Stimulated activated CD4-positive, alpha-beta T cell treated with anti-CD3 and anti-CD28 coated beads, TNF-alpha, amount 100 ng/mL, for 1 hour (primary cell): ENCODE results near the gene DKKL1.

Experiments used
- DNase-seq, 3 donors: peaks; one replicate each; pipeline ENCODE4 v3.0.0-alpha.2; 2020; ENCODE audit warnings: low read depth in 3 of 3, low spot score in 1 of 3

Gene DKKL1

DNA sequence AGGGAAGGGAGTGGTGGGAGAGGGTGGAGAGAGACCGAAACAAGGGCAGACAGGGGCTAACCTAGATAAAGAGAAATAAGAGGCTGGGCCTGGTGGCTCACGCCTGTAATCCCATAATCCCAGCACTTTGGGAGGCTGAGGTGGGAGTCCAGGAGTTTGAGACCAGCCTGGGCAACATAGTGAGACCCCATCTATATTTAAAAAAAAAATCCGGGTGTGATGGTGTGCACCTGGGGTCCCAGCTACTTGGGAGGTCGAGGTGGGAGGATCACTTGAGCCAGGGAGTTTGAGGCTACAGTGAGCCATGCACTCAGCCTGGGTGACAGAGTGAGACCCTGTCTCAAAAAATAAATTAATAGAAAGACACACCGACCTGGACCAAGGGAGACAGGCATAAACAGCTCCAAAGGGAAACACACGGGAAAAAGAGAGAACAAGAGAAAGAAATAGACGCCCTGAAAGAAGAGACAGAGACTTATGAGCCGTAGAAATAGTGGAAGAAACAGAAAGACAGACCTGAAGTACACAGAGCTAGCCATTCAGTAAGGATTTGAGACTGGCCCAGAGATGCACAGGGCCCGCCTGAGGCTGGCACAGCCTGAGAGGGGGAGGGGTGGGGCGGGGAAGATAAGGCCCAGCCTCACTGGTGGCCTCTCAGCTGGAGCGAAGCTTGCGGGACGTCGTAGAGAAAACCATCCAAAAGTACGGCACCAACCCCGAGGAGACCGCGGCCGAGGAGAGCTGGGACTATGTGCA, 26.2 kb upstream of the DKKL1 start:
- no peak for DNase-seq

GRCh38 chr19:49338023-49338677, 25.5 kb upstream of the DKKL1 start:
- no peak for DNase-seq

DNA sequence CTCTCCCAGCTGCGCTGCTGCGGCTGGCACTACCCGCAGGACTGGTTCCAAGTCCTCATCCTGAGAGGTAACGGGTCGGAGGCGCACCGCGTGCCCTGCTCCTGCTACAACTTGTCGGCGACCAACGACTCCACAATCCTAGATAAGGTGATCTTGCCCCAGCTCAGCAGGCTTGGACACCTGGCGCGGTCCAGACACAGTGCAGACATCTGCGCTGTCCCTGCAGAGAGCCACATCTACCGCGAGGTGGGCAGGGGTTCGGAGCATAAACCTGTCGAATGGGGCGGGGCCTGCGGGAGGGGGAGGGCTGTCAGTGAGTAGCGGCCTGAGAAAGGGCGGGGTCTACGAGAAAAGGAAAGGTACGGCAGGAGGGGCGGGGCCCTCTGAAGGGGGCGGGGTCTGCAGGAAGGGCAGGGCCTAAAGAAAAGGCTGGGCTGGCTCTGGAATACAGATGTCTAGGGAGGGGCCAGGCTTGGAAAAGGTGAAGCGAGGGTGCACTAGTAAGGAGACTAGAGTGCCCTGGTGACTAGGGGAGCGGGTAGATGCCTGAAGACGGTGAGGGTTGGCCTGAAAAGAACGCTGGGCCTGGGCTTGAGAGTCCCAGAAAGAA, 24.9 kb upstream of the DKKL1 start:
- DNase-seq = no peak

DNA sequence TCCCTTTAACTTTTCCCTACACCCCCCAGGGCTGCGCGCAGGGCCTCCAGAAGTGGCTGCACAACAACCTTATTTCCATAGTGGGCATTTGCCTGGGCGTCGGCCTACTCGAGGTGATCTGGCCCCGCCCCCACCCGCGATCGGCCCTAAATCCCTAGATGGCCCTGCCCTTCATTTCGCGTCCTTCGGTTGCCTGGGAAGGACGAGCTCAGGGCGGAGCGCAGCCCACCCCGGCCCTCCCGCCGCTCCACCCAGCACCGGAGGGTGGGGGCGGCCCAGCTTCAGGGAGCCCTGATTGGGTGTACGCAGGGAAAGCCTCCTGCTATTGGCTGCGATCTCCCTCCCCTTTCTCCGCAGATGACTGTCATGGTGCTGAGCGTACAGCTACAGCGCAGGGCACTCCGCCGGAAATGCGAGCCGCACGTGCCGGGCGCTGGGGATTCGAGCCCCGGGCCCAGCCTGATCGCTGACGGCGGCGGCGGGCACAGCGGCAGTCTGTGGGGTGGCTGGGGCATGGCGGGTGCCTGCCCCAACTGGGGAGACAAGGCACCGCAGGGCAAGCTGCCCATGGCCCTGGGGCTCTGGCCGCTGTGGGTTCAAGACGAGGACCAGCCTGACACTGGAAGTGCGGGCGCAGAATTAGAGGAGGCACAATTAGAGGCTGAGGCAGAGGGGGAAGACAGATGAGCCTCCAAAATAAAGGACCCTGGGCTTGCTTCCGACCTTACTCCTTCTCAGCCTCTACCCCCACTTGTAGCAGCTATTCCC, 24.2 kb upstream of the DKKL1 start:
- no peak for DNase-seq

GRCh38 chr19:49340069-49340864, 23.4 kb upstream of the DKKL1 start:
- DNase-seq = no peak

DNA sequence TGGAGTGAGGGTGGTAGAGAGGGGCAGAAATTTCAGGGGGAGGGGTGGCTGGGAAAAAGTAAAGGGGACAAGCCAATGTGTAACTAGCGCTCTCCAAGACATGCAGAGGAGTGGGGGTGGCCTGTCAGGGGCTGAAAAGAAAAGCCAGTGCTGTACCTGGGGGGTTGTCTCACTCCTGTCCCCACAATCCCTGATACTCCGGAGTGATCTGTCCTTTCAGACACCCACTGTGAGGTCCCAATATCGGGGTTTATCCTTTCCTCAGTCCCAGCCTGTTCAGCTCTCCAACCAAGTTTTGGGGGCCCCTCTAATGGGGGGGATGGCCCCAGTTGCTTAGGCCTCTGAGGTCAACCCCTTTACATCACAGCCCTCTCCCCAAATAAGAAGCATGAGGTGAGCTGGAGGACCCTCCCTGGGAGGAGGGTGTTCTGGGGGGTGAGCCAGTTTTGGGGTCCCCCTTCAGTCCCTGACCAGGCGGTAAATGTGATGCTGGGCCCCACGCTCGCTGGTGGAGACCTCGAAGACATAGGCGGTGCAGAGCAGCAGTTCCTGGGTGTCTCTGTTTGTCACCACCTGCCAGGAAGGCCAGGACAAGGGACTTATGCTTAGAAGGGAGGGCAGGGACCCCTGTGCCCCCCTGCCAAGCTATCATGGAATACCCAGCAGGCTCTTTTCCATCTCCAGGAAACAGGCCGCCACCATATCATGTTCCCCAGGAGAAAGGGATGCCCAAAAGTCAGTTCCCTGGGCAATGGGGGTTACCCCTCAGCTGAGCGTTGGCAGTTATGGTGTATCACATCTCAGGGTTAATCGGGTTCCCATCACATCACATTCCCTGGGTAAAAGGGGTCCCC, 22.6 kb upstream of the DKKL1 start:
- DNase-seq = no peak

- DNase-seq = no peak
Measured at GRCh38 chr19:49342291-49342721, 21.4 kb upstream of the DKKL1 start.

DNA sequence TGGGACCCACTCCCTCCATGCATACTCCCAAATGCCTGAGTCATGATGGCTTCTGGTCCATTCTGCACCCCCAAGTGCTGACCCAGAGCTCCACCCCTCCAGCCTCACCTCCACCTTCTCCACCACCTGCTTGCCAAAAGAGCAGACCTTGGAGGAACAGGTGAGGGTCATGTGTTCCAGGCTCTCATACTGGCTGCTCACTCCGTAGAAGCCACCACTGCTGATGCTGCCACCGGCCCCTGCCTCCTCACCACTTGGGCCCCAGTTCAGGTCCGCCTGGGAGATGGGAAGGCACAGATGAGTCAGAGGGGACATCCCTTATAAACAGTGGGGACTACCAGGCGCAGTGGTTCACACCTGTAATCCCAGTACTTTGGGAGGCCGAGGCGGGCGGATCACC, 20.6 kb upstream of the DKKL1 start:
- no peak for DNase-seq

DNA sequence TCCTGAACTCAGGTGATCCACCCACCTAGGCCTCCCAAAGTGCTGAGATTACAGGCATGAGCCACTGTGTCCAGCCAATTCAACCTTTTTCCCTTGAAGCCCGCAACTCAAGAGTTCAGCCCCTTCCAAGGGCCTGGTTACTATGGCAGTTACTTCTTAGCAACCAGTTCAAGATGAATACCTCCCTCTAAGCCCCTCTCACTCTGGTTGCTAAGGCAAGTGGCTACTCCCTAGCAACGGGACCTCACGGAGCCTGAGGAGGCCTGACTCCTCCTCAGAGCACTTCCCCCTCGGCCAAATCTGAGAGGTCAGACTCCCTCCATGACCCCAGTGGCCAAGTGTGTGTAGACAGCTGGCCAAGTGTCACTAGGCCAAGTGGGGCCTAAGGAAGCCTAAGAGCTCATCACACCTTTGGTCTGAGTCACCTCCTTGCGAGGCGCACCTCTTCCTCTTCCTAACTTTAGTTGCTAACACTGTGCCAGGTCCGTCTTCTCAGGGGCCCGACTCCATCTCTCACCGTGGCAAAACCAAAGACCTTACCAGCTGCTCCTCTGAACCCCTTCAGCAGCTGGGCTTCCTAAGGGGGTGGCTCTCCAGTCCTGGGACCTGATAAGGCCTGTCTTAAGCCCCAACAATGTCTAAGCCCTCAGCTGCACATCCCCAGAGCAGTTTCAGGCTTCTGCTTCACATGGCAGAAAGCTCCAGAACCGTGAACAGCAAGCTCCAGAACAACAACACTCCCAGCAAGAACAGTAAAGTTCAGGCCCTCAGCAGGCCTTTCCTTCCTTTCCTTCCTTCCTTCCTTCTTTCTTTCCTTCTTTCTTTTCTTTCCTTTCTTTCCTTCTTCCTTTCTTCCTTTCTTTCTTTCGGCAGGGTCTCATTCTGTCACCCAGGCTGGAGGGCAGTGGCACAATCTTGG, 18.9 kb upstream of the DKKL1 start:
- DNase-seq = no peak

DNA sequence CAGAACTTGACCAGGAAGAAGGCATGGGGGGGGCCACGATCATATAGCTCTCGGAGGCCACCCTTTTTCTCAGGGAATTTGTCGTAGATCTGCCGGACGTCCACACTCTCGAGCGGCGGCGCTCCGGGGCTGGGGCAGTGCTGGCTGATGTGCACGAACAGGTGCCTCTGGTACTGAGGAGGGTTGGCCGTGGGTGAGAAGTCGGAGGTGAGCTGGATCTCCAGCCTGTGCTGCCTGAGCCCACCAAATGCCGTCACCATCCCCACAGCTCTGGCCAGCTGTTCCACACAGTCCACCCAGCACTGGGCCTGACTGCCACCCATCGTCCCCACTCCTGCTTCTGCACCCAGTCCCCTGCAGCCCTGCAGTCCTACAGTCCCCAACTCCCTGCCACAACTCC, 16.5 kb upstream of the DKKL1 start:
- no peak for DNase-seq

DNA sequence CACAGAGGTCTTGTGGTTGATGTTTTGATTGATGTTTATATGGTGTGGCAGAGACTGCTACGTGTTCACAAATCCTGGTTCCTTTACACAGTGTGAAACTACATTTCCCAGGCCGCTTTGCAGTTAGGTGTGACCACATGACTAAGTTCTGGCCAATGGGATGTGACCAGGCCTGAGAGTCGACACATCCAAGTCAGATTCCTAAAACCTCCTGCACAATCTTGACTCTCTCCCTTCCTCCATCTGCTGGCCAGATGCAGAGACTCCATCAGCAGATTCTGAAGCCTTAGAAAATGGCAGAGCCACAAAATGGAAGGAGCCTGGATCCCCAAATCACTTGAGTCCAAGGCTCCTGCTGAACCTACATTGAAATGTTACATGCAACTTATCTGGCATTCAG, 15.8 kb upstream of the DKKL1 start:
- no peak for DNase-seq

DNA sequence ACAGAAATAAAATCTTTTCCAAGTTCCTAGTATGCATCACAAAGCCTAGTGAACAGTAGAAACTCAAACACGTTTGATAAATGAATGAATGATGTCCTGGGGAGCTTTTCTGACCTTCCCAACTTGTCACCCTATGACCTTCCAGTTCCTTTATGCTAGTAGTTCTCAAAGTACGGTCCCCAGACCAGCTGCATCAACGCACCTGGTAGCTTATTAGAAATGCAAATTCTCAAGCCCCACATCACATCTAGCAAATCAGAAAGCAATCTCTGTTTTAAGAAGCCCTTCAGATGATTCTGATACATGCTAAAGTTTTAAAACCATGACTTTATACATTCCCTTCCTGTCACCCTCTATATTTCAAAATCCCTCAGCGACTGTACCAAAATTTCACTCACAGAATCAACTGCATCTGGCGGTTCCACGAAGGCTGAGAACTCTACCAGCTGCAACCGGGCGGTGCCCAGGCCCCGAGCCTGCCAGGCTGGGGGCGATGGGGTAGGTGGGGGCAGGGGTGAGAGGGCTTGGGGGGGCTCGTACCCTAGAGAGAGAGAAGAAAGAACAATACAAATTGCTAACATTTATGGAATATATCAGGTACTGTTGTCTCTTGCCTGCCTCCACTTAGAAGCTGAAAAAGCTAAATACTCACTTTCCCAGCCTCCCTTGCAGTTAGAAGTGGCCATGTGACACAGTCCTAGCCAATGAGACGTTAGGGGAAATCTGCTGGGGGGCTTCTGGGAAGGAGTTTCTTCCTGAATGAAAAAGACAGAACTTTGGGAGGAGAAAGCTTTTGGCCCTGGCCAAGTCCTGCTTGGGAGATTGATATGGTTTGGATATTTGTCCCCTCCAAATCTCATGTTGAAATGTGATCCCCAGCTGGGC, 15.1 kb upstream of the DKKL1 start:
- no peak for DNase-seq

DNA sequence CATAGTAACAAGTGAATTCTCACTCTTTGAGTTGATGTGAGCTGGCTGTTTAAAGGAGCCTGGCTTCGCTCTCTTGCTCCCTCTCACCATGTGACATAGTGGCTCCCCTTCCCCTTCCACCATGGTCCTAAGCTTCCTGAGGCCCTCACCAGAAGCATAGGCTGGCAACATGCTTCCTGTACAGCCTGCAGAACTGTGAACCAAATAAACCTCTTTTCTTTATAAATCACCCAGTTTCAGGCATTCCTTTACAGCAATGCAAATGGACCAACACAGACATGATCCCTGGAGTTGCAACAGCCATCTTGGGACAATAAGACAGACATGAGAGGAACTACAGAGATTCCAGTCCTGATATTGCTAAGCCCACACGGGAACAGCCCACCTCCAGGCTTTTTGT, 14.1 kb upstream of the DKKL1 start:
- DNase-seq = no peak

DNA sequence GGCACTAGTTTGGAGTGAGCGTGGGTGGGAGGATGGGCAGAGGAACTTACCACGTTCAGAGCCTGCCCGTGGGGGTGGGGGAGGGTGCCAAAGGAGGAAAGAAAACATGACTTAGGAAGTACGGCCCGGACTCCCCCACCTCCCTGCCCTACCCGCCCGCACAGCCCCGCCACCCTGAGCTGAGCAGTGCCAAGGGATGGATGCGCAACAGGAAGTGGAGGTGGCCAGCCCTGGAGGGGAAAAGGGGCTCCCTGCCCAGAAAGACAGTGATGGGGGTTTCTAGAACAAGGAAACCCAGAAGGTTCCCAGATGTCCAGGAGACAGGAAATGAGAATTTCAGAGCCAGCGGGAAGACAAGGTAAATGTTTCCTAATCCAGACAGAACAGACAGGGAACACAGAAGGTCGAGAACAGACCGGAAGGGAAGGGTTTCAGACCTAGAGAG, 7.7 kb upstream of the DKKL1 start:
- no peak for DNase-seq

- DNase-seq = no peak
Measured at GRCh38 chr19:49356382-49356781, 7.3 kb upstream of the DKKL1 start.

DNA sequence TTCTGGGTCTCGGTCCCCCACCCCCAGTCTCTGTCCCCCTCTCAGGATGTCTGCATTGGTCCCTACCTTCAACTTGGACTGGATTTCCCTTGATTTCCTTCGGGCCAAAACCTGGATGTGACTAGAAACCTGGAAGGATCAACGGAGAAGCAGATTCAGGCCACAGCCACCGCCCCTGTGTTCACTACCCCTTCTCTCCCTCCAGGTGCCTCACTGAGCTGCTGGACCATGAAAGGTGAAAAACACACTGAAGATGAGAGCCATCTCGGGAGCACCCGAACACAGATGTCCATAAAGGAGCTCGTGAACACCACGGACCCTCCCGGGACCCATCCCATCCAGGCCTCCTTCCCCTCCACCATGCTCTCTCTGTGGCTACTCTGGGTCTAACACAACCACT, 6.5 kb upstream of the DKKL1 start:
- DNase-seq = no peak

DNA sequence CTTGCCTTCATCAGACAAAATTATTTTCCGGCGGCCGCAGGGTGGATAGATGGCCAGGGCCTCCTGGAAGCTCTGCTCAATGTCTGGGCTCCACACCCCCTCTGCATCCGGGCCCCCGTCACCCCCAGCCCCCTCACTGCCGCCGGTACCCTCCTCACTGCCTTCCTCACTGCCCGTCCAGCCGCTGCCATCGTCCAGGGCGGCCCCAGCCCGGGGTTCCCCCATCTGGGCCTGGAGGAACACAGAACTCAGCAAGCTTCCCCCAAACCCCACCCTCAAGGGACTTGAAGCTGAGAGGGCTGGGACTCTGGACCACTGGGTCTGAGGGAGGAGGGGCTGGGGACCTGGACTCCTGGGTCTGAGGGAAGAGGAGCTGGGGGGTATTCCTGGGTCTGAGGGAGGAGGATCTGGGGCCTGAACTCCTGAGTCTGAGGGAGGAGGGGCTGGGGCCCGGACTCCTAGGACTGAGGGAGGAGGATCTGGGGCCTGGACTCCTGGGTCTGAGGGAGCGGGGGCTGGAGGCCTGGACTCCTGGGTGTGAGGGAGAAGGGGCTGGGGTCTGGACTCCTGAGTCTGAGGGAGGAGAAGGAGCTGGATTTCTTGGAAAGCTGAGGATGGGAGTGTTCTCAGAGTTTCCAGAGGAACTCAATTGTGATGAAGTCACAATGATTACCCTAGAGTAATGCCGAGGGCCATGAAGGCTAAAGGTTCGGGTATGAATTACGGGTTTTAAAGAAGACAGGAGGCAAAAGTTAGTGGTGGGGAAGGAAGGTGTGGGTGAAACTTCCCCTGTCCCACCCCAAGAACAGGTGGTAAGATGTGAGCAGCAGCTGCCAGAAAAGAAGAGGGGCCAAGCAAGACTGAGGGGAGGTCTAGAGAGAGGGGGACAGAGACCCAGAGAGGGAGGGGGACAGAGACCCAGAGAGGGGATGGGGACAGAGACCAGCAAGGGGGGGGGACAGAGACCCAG, 3.5 kb upstream of the DKKL1 start:
- DNase-seq = no peak
